Uterus (tissue), 4 donors: Measurements from ENCODE around the gene CALHM4. TPM values are rescaled to one million over a fixed set of nuclear protein-coding genes. Genes with fewer than 3 reads are reported as not detected.
A peak's percentile ranks its signal among the peaks of the same experiment; 100 is the strongest.

Source experiments
- DNase-seq, 2 donors: peaks; one replicate each; pipeline ENCODE4 v3.0.0-alpha.2; 2019 to 2020
- H3K27ac ChIP-seq, 2 donors: fragments of 200-600 bp; sonication (generic); 1 replicate in 1 of 2; 2 replicates in 1 of 2; pipeline ENCODE4 v1.5.1; 2016 to 2018
- H3K27me3 ChIP-seq, 2 donors: fragments of 200-600 bp; sonication (generic); one replicate each; pipeline ENCODE4 v1.5.1; 2018 to 2019; ENCODE audit warnings: control low read depth in 1 of 2
- H3K36me3 ChIP-seq, 2 donors: fragments of 200-600 bp; sonication (generic); one replicate each; pipeline ENCODE4 v1.5.1; 2019; ENCODE audit warnings: control low read depth in 1 of 2
- H3K4me1 ChIP-seq, 2 donors: fragments of 200-600 bp; sonication (generic); one replicate each; pipeline ENCODE4 v1.5.1; 2018 to 2019; ENCODE audit warnings: control low read depth in 1 of 2
- H3K4me3 ChIP-seq, 2 donors: fragments of 200-600 bp; sonication (generic); 1 replicate in 1 of 2; 2 replicates in 1 of 2; pipeline ENCODE4 v1.5.1; 2018 to 2019; ENCODE audit warnings: mild to moderate bottlenecking in 1 of 2
- H3K9me3 ChIP-seq, 2 donors: fragments of 200-600 bp; sonication (generic); one replicate each; pipeline ENCODE4 v1.5.1; 2019; ENCODE audit warnings: control low read depth in 1 of 2
- CTCF ChIP-seq, 4 experiments: fragments of 200-600 bp in 2 of 4; fragments of 450-650 bp in 2 of 4; sonication (generic) in 2 of 4; IDR thresholded peaks; one replicate each; pipeline ENCODE4 v1.5.1; 2016 to 2019; ENCODE audit warnings: antibody characterized with exemption in 4 of 4, mild to moderate bottlenecking in 2 of 4, moderate library complexity in 1 of 4
- POLR2A ChIP-seq, 2 donors: fragments of 450-650 bp; IDR thresholded peaks; one replicate each; pipeline ENCODE4 v1.6.1; 2016; ENCODE audit warnings: antibody characterized with exemption in 2 of 2, mild to moderate bottlenecking in 1 of 2, moderate library complexity in 1 of 2
- intact Hi-C: fragments of 100-400 bp; cut with DNase I; formaldehyde crosslinking; loops from one replicate; pipeline ENCODE4 v1.15.1; 2023; ENCODE audit warnings: low total_unique reads
- total RNA-seq, 4 donors: library from RNA; depleted of rRNA in 3 of 4; stranded (reverse); fragments of >200 nt in 3 of 4; gene quantifications; one replicate each; pipeline versions ENCODE4 v1.1.0 to v1.2.4, GENCODE V29; 2014 to 2023
- donor health status: DM: yes; HTN: yes; CAD: no.

Gene CALHM4
- total RNA-seq, 4 donors from 2014 or later: not detected

- Histone ChIP-seq H3K27me3 (no peaks in the 10 kb centered on the region), H3K4me3 (no peak overlapping the region), H3K4me1 (no peaks in the 10 kb centered on the region), H3K27ac (no peak overlapping the region), H3K9me3 (no peaks in the 10 kb centered on the region), H3K36me3 (no peaks in the 10 kb centered on the region)
- intact Hi-C loops: no loop called here
- no peak for TF ChIP-seq CTCF (IDR thresholded peaks at IDR 0.05)
- TF ChIP-seq POLR2A (IDR thresholded peaks at IDR 0.05): no peak
- no peak for DNase-seq
Measured at GRCh38 chr6:116530436-116530835, 23.1 kb upstream of the CALHM4 start.

- H3K4me1 ChIP-seq: no peaks in the 10 kb centered on the region
Measured at GRCh38 chr6:116531675-116532570, 21.6 kb upstream of the CALHM4 start.

GRCh38 chr6:116533233-116533957, 20.2 kb upstream of the CALHM4 start:
- Histone ChIP-seq H3K4me1 (no peaks in the 10 kb centered on the region), H3K27ac (no peak overlapping the region), H3K36me3 (no peaks in the 10 kb centered on the region), H3K27me3 (no peaks in the 10 kb centered on the region), H3K9me3 (no peaks in the 10 kb centered on the region), H3K4me3 (no peak overlapping the region)
- TF ChIP-seq POLR2A (IDR thresholded peaks at IDR 0.05) (no peak), CTCF (IDR thresholded peaks at IDR 0.05) (no peak)
- intact Hi-C loops: no loop called here
- DNase-seq: no peak

More at GRCh38 chr6:116531675-116532570, 21.6 kb upstream of the CALHM4 start:
- Histone ChIP-seq H3K4me3 (no peak overlapping the region), H3K27ac (no peak overlapping the region), H3K9me3 (no peaks in the 10 kb centered on the region), H3K36me3 (no peaks in the 10 kb centered on the region), H3K27me3 (no peaks in the 10 kb centered on the region)
- DNase-seq: peak; percentile 43 to 52
- TF ChIP-seq POLR2A (IDR thresholded peaks at IDR 0.05) (no peak), CTCF (IDR thresholded peaks at IDR 0.05) (peak; percentile 55 to 79 (median 64))
- intact Hi-C loops: no loop called here

GRCh38 chr6:116535109-116535508, 18.4 kb upstream of the CALHM4 start:
- H3K4me3 ChIP-seq: no peak overlapping the region
- H3K27ac ChIP-seq: no peak overlapping the region
- no peaks in the 10 kb centered on the region for H3K9me3 ChIP-seq
- no peaks in the 10 kb centered on the region for H3K4me1 ChIP-seq
- no peaks in the 10 kb centered on the region for H3K27me3 ChIP-seq
- TF ChIP-seq CTCF (IDR thresholded peaks at IDR 0.05) (no peak), POLR2A (IDR thresholded peaks at IDR 0.05) (no peak)
- no peaks in the 10 kb centered on the region for H3K36me3 ChIP-seq
- intact Hi-C loops: no loop called here
- DNase-seq: no peak

GRCh38 chr6:116536216-116536621, 17.3 kb upstream of the CALHM4 start:
- H3K4me1 ChIP-seq: no peaks in the 10 kb centered on the region
- TF ChIP-seq POLR2A (IDR thresholded peaks at IDR 0.05): no peak
- peak; percentile 48 to 67 (median 54) for TF ChIP-seq CTCF (IDR thresholded peaks at IDR 0.05)
- no peak overlapping the region for H3K27ac ChIP-seq
- no peak for DNase-seq
- intact Hi-C loops: no loop called here
- no peaks in the 10 kb centered on the region for H3K27me3 ChIP-seq
- H3K9me3 ChIP-seq: no peaks in the 10 kb centered on the region
- no peaks in the 10 kb centered on the region for H3K36me3 ChIP-seq
- H3K4me3 ChIP-seq: no peak overlapping the region
